GM13977 (cell line): ENCODE measurements around the gene BLVRB.
"Not testable (repeated sequence)": the region's sequence is repeated elsewhere in the genome, so short reads cannot be mapped to it uniquely, and the experiment has no call there.

Experiments used
- DNase-seq: peaks from one replicate; pipeline ENCODE4 v3.0.0; 2012; ENCODE audit warnings: low spot score
- CTCF ChIP-seq: IDR thresholded peaks from 2 replicates; pipeline ENCODE4 v1.5.1; 2012; ENCODE audit warnings: mild to moderate bottlenecking, control low read depth; ENCODE audit not compliant: insufficient read depth; ENCODE audit errors: extremely low read depth, missing control alignments
- in situ Hi-C: fragments of 300-500 bp; cut with MboI; formaldehyde crosslinking; loops from one replicate; pipeline ENCODE4 v1.12.0; 2022; ENCODE audit warnings: low sequenced_read_pairs, low pct_unique_long_range_greater_than_20kb, mixed read lengths, inconsistent platforms; ENCODE audit not compliant: unreplicated experiment

Gene BLVRB

GRCh38 chr19:40502081-40502480, 36.5 kb upstream of the BLVRB start:
- in situ Hi-C loops: no loop called here
- no peak for TF ChIP-seq CTCF
- DNase-seq: no peak

- in situ Hi-C loops: no loop called here
- TF ChIP-seq CTCF: no peak
- DNase-seq: no peak
These were observed 36.1 kb upstream of the BLVRB start for GRCh38 chr19:40501599-40501998.

GRCh38 chr19:40500678-40501530, 35.4 kb upstream of the BLVRB start:
- DNase-seq, in situ Hi-C loops: not testable (repeated sequence)

GRCh38 chr19:40499320-40499719, 33.8 kb upstream of the BLVRB start:
- in situ Hi-C loops: no loop called here
- DNase-seq: no peak

GRCh38 chr19:40497214-40497613, 31.7 kb upstream of the BLVRB start:
- no peak for DNase-seq
- TF ChIP-seq CTCF: no peak
- in situ Hi-C loops: no loop called here

More at GRCh38 chr19:40499320-40499719, 33.8 kb upstream of the BLVRB start:
- TF ChIP-seq CTCF: no peak

- no peak for TF ChIP-seq CTCF
- in situ Hi-C loops: no loop called here
These were observed 28.8 kb upstream of the BLVRB start for GRCh38 chr19:40494191-40494838.

GRCh38 chr19:40493778-40494177, 28.2 kb upstream of the BLVRB start:
- in situ Hi-C loops: no loop called here
- TF ChIP-seq CTCF: no peak
- no peak for DNase-seq

More at GRCh38 chr19:40494191-40494838, 28.8 kb upstream of the BLVRB start:
- no peak for DNase-seq
